Measurements from ENCODE around the gene STON1.

DNA sequence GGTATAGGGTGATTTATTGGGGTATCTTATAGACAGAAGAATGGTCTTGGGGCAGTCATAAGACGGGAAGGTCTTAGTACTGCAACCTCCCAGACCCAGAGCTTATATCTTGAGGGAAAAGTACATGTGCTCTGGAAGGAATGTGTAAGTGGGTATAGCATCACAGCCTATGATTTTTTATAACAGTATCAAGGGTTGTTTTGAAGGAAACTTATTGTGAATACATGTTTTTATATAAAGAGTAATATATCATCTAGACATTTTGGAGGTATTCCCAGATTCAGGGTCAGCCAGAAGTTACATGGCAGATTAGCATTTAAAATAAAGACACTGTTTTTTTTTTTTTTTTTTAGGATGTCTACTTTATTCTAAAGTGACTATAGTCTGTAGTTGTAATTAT lies 47.6 kb upstream of the STON1 start:
- TF ChIP-seq ZNF529 (tag by site-specific recombination; IDR thresholded peaks at IDR 0.05; ENCODE audit: insufficient replicate concordance) (no peak), CTCF (tag by site-specific recombination; IDR thresholded peaks at IDR 0.05) (no peak), ATF2 (tag by site-specific recombination; IDR thresholded peaks at IDR 0.05; ENCODE audit: low read depth) (no peak), TRIM28 (IDR thresholded peaks at IDR 0.05; ENCODE audit: borderline replicate concordance, low read length) (no peak), ZNF138 (tag by site-specific recombination; IDR thresholded peaks at IDR 0.05; ENCODE audit: borderline replicate concordance) (no peak), ZNF664 (tag by site-specific recombination; IDR thresholded peaks at IDR 0.05) (no peak), ZNF518A (tag by site-specific recombination; conservative IDR thresholded peaks at IDR 0.05; ENCODE audit: low read depth) (no peak), ZBTB21 (tag by site-specific recombination; IDR thresholded peaks at IDR 0.05) (no peak), ZNF302 (tag by site-specific recombination; IDR thresholded peaks at IDR 0.05; ENCODE audit: low read depth) (no peak)

Measured in HEK293 (cell line).